ENCODE measurements around the gene RHOG. TPM values are rescaled to one million over a fixed set of nuclear protein-coding genes. Genes with fewer than 3 reads are reported as not detected.
"Not testable (repeated sequence)": the region's sequence is repeated elsewhere in the genome, so short reads cannot be mapped to it uniquely, and the experiment has no call there.

RHOG gene
- total RNA-seq, 2 donors from 2014 or later, result 10.9 to 15.8 TPM

DNA sequence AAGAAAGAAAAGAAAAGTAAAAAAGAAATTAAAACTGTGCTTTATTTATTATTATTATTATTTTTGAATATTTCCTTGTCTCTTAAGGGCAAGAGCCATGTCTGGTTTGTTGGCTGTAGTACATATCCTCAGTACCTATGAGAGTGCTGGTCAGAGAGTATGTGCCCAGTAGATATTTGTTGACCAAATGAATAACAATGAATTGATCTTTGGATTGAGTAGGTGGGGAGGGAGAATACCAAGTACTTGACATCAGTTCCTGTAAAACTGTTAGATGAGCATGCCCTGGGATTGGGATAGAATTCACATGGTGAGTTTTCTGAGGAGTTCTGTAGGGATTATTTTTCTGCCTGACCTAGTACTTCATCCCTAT lies 26.1 kb upstream of the RHOG start:
- ATAC-seq, result no peak
- intact Hi-C loops (cut with DNase I), result no loop called here
- peaks cover 41% of the 10 kb centered on the region for H3K4me1 ChIP-seq
- DNase-seq, result no peak
- H3K9me3 ChIP-seq, result no peaks in the 10 kb centered on the region
- no peaks in the 10 kb centered on the region for H3K36me3 ChIP-seq (replicated peaks in 1 of 2; ENCODE audit: insufficient read depth in 1 of 2, low read depth in 2 of 2)
- H3K27ac ChIP-seq, result peak overlapping the region; percentile 42 to 81 (median 78)
- H3K27me3 ChIP-seq, result no peaks in the 10 kb centered on the region
- no peak overlapping the region for H3K4me3 ChIP-seq
- TF ChIP-seq CTCF (IDR thresholded peaks at IDR 0.05) (no peak), POLR2A (IDR thresholded peaks at IDR 0.05) (no peak)

GRCh38 chr11:3866206-3866605 lies 25.4 kb upstream of the RHOG start:
- Histone ChIP-seq H3K4me3 (no peak overlapping the region), H3K27me3 (no peaks in the 10 kb centered on the region), H3K9me3 (no peaks in the 10 kb centered on the region), H3K36me3 (replicated peaks in 1 of 2; ENCODE audit: insufficient read depth in 1 of 2, low read depth in 2 of 2) (no peaks in the 10 kb centered on the region), H3K27ac (peak overlapping the region in 3 of 4 donors; percentile 34 to 79 (median 60)), H3K4me1 (peaks cover 41% of the 10 kb centered on the region)
- intact Hi-C loops (cut with DNase I), result no loop called here
- peak in 1 of 4 donors; percentile 32 for DNase-seq
- no peak for ATAC-seq
- 58 to 60% methylated on average over 5 of the region's 5 CpGs for WGBS, 2 donors
- TF ChIP-seq POLR2A (IDR thresholded peaks at IDR 0.05) (no peak), CTCF (IDR thresholded peaks at IDR 0.05) (no peak)

- DNase-seq (no peak), ATAC-seq (no peak)
- Histone ChIP-seq H3K27me3 (no peaks in the 10 kb centered on the region), H3K9me3 (no peaks in the 10 kb centered on the region), H3K36me3 (replicated peaks in 1 of 2; ENCODE audit: insufficient read depth in 1 of 2, low read depth in 2 of 2) (no peaks in the 10 kb centered on the region), H3K4me3 (no peak overlapping the region), H3K27ac (peak overlapping the region; percentile 16 to 79 (median 47)), H3K4me1 (peaks cover 45% of the 10 kb centered on the region)
- intact Hi-C loops (cut with DNase I), result no loop called here
- WGBS, 2 donors, result 35 to 53% methylated on average over 2 to 3 of the region's 3 CpGs
- TF ChIP-seq CTCF (IDR thresholded peaks at IDR 0.05) (no peak), POLR2A (IDR thresholded peaks at IDR 0.05) (no peak)
Observed at GRCh38 chr11:3865388-3866193, 24.8 kb upstream of the RHOG start.

- TF ChIP-seq POLR2A (IDR thresholded peaks at IDR 0.05) (no peak), CTCF (IDR thresholded peaks at IDR 0.05) (no peak)
- intact Hi-C loops (cut with DNase I), result no loop called here
- DNase-seq (no peak), ATAC-seq (no peak)
- WGBS, 2 donors, result 56 to 80% methylated on average over 1 of the region's 1 CpG
- H3K36me3 ChIP-seq (replicated peaks in 1 of 2; ENCODE audit: insufficient read depth in 1 of 2, low read depth in 2 of 2), result no peaks in the 10 kb centered on the region
- no peaks in the 10 kb centered on the region for H3K27me3 ChIP-seq
- H3K4me1 ChIP-seq, result peaks cover 62% of the 10 kb centered on the region
- no peak overlapping the region for H3K4me3 ChIP-seq
- no peak overlapping the region for H3K27ac ChIP-seq
- no peaks in the 10 kb centered on the region for H3K9me3 ChIP-seq
Observed at GRCh38 chr11:3861683-3862082, 20.9 kb upstream of the RHOG start.

- H3K9me3 ChIP-seq; H3K27me3 ChIP-seq; H3K36me3 ChIP-seq (replicated peaks in 1 of 2; ENCODE audit: insufficient read depth in 1 of 2, low read depth in 2 of 2); intact Hi-C loops (cut with DNase I); H3K4me3 ChIP-seq; H3K27ac ChIP-seq; DNase-seq; ATAC-seq: not testable (repeated sequence)
- H3K4me1 ChIP-seq, result peaks cover 63% of the 10 kb centered on the region
- WGBS, 2 donors, result 85 to 86% methylated on average over 4 of the region's 4 CpGs
Observed at GRCh38 chr11:3860898-3861393, 20.2 kb upstream of the RHOG start.
